ENCODE data around the gene USP47. TPM values are rescaled to one million over a fixed set of nuclear protein-coding genes. Genes with fewer than 3 reads are reported as not detected.

Gene USP47
- total and polyA plus RNA-seq, 2 of the 13 experiments (the other 11 are each of a cell fraction or from before 2014, with no cell fraction given) = 12.2 to 52.7 TPM

DNA sequence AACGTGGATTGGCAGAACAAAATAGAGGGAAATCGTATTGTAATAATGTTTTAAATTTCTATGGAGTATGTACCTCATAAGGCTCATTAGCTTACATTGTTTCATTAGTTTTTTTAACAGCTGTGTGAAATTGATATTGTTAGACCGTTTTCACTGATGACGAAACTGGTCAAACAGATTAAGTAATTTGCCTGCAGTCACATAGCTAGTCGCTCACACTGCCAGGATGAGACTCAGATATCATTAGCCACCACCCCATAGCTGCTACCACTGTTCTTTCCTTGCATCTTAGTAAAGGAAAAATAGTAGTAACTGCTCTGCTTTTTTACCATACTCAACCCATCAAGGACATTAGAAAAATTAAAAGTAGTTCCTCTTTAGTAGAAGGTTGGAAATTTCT lies 102.7 kb downstream of the USP47 start:
- Histone ChIP-seq H3K79me2 (ENCODE audit: insufficient read depth, low read length) (no peaks in the 10 kb centered on the region), H3K4me2 (ENCODE audit: low read depth, low read length) (no peak overlapping the region), H3K27ac (ENCODE audit: extremely low read length, insufficient read depth, low read length) (no peak overlapping the region), H3K27me3 (ENCODE audit: control insufficient read depth in 1 of 2, insufficient read depth in 2 of 2, low read length in 2 of 2) (no peaks in the 10 kb centered on the region), H3K4me3 (replicated peaks in 1 of 3; ENCODE audit: insufficient read depth in 1 of 3, low read depth in 2 of 3, low read length in 3 of 3) (no peak overlapping the region), H3K4me1 (ENCODE audit: insufficient read depth, low read length) (peaks cover 17% of the 10 kb centered on the region), H3K36me3 (replicated peaks in 1 of 2; ENCODE audit: control insufficient read depth in 1 of 2, insufficient read depth in 2 of 2, low read length in 2 of 2) (peaks cover 8 to 17% of the 10 kb centered on the region in 2 experiments; a peak in 4 of 5 replicates), H3K9me3 (ENCODE audit: low read length) (no peaks in the 10 kb centered on the region), H3K9ac (ENCODE audit: insufficient read depth, low read depth, low read length) (no peak overlapping the region), H2AFZ (ENCODE audit: low read length) (no peak overlapping the region), H4K20me1 (ENCODE audit: insufficient read depth, low read length) (peaks cover 3% of the 10 kb centered on the region; the same call in 1 of the 2 replicates)
- in situ Hi-C loops (cut with HindIII; ENCODE audit: extremely low pct_ligation_motif_present, low pct_unique_long_range_greater_than_20kb) = no loop called here
- ATAC-seq = no peak
- TF ChIP-seq HDAC6 (IDR thresholded peaks at IDR 0.05; ENCODE audit: low read depth, low read length) (no peak), ZMYM3 (CRISPR knock-in tag; IDR thresholded peaks at IDR 0.05) (no peak), FOXK2 (IDR thresholded peaks at IDR 0.05) (no peak), RBAK (CRISPR knock-in tag; IDR thresholded peaks at IDR 0.05) (no peak), ZFP1 (CRISPR knock-in tag; IDR thresholded peaks at IDR 0.05) (no peak), KDM2A (CRISPR knock-in tag; IDR thresholded peaks at IDR 0.05; ENCODE audit: borderline replicate concordance, low read depth) (no peak), NCOA5 (CRISPR knock-in tag; IDR thresholded peaks at IDR 0.05) (no peak), CBX2 (IDR thresholded peaks at IDR 0.05; ENCODE audit: low read depth, low read length) (no peak), CBX2 (CRISPR knock-in tag; IDR thresholded peaks at IDR 0.05; ENCODE audit: low read depth) (no peak), ZNF446 (CRISPR knock-in tag; IDR thresholded peaks at IDR 0.05) (no peak), MAZ (IDR thresholded peaks at IDR 0.05; ENCODE audit: borderline replicate concordance, low read depth, low read length) (no peak), MAZ (CRISPR knock-in tag; IDR thresholded peaks at IDR 0.05; ENCODE audit: low read depth) (no peak), ZNF205 (CRISPR knock-in tag; IDR thresholded peaks at IDR 0.05) (no peak), ZNF644 (CRISPR knock-in tag; IDR thresholded peaks at IDR 0.05; ENCODE audit: low read depth) (no peak)
- TF ChIP-seq, protein P1, sequence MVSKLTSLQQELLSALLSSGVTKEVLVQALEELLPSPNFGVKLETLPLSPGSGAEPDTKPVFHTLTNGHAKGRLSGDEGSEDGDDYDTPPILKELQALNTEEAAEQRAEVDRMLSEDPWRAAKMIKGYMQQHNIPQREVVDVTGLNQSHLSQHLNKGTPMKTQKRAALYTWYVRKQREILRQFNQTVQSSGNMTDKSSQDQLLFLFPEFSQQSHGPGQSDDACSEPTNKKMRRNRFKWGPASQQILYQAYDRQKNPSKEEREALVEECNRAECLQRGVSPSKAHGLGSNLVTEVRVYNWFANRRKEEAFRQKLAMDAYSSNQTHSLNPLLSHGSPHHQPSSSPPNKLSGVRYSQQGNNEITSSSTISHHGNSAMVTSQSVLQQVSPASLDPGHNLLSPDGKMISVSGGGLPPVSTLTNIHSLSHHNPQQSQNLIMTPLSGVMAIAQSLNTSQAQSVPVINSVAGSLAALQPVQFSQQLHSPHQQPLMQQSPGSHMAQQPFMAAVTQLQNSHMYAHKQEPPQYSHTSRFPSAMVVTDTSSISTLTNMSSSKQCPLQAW (CRISPR knock-in tag; IDR thresholded peaks at IDR 0.05) = no peak
- TF ChIP-seq, protein P2, sequence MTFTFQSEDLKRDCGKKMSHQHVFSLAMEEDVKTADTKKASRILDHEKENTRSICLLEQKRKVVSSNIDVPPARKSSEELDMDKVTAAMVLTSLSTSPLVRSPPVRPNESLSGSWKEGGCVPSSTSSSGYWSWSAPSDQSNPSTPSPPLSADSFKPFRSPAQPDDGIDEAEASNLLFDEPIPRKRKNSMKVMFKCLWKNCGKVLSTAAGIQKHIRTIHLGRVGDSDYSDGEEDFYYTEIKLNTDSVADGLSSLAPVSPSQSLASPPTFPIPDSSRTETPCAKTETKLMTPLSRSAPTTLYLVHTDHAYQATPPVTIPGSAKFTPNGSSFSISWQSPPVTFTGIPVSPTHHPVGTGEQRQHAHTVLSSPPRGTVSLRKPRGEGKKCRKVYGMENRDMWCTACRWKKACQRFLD (CRISPR knock-in tag; IDR thresholded peaks at IDR 0.05; ENCODE audit: borderline replicate concordance) = no peak
- TF ChIP-seq, protein P3, sequence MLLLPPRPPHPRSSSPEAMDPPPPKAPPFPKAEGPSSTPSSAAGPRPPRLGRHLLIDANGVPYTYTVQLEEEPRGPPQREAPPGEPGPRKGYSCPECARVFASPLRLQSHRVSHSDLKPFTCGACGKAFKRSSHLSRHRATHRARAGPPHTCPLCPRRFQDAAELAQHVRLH (CRISPR knock-in tag; IDR thresholded peaks at IDR 0.05; ENCODE audit: borderline replicate concordance, low read depth) = no peak
- FAIRE-seq = no peak
- DNase-seq (ENCODE audit: low spot score) = no peak
- CTCF ChIA-PET (ENCODE audit: low intra/inter-chr PET ratio, low total read pairs) = no interaction called here
- intact Hi-C loops (cut with micrococcal nuclease; ENCODE audit: unreplicated experiment) = no loop called here
- POLR2A ChIA-PET = no interaction called here
- BruUV-seq (replicated peaks) = no TSS peak
- WGBS (ENCODE audit: low lambda C conversion rate) = 92% methylated on average over 5 of the region's 5 CpGs
